NCI-H2081 treated with DMSO at 0.1 percent for 48 hours (cell line): Measurements from ENCODE around the gene SLC14A1.
A peak's percentile ranks its signal among the peaks of the same experiment; 100 is the strongest.

Experiments
- DNase-seq: peaks from one replicate; lab custom pipeline; 2025; lab: John Stamatoyannopoulos, UW

Gene SLC14A1

DNA sequence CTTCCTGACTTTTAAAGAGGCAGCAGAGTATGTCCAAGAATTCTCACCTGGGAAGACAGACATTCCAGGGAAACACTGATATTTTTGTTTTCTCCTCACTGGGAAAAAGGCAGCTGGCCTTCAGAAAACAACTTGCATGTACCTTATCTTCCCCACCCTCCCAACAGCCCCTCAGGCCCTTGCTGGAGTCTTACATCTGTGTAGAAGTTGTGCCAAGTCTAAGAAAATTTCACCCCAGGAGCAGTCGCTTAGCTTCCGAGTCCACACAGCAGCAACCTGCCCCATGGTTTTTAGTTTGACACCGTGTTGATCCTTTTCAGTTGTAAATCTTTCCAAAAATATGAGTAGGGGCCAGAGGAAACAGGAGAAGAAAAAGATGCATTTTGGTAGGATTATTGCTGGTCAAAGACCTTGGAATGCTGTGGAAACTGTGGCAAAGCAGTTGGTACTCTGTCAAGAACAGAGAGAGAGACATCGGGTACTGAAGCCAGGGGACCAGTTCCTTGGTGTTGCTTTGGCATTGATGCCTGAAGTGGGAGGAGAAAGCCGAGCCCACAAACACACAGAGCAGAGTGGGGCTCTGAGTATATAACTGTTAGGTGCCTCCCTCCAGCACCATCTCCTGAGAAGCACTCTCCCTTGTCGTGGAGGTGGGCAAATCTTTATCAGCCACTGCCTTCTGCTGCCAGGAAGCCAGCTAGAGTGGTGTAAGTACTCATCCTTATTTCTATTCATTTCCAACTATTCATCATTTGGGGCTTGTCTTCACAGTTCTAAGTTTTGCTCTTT lies at the start of gene SLC14A1:
Gene SLC14A1 (plus strand): TSS at position 615 of the 789 bp plus-strand sequence. CDS start 6,140 bp downstream, outside the sequence.
- DNase-seq, result no peak

DNA sequence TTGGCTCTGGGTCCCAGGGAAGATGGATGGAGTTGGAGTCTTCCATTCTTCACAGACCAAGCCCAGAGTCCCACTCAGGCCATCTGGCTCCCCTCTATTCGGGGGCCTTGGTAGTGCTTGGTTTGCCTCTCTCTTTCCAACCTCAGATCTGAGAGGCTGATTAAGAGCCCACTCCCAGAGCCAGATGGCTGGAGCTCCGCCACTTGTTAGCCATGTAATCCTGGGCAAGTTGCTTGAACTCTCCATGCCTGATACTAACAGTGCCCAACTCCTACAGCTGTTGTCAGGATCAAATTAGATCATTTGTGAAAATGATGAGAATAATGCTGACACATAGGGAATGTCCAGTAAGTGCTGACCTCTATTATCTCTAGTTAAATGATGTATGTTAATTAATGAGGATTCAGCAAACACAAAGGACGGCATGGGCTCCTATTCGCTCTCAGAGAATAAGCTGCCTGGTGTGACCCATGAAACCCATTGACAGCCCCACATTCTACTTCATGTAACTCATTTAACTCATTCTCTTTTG lies 46.6 kb upstream of the SLC14A1 start:
- no peak for DNase-seq

DNA sequence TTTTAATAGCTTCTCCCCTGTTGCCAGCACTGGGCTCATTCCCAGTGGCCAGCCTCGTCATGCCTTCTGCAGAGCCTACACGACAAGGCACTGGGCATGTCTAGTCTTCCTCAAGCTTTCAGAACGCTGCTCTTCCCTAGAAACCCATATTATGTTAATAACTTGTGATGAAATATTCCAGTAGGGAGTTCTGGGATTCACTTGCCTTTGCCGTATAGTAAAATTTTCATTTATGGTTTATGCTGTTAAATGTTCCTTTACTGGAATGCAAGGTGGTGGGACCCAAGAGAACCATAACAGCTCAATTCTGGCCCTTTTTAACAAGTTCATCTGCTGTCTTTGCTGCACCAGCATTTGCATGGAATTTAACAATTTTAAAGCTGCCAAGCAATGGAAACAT lies 45.5 kb upstream of the SLC14A1 start:
- DNase-seq, result no peak

DNA sequence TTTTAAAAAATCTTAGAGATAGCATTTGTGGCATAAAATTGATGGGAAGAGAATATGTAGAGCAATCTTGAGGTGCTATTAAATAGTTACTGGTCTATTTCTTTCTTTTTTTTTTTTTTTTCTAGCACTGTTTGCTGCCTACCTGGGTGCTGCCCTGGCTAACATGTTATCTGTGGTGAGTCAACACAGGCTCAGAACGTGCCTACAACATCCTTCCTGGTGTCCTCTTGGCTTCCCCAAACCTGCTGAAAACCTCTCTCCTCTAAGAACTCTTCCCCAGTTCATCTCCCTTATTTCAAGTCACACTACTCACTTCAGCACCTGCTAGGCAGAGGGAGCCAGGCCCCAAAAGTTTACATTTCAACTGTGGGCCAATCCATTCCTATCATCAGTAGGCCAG lies 45.1 kb upstream of the SLC14A1 start:
- DNase-seq, result no peak

DNA sequence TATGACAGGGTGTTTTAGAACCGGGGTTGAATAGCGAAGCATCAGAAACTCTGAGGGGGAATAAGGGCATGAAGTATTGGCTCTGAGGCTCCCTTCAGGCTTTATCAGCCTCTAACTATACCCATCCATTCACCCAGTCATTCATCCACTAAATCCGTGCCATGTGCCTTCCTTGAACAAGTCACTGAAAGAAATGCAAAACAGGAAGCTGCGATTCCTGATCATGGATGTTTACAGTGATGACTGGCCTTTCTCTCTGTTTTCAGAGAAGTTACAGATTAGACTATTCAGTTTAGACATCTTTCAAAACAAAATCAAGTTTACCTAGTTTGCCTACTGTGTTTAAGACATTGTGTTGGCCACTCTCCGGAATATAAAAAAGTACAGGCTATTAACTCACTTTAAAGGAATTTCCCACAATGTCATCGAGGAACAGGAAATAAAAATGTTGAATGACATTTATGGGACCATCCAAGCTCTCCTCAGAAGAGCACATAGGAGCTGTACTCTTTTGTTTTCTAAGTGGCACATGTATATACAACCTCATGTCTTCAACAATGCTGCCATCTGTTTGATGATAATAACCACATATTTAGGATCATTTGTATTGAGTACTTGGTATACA lies 43.8 kb upstream of the SLC14A1 start:
- DNase-seq, result no peak

DNA sequence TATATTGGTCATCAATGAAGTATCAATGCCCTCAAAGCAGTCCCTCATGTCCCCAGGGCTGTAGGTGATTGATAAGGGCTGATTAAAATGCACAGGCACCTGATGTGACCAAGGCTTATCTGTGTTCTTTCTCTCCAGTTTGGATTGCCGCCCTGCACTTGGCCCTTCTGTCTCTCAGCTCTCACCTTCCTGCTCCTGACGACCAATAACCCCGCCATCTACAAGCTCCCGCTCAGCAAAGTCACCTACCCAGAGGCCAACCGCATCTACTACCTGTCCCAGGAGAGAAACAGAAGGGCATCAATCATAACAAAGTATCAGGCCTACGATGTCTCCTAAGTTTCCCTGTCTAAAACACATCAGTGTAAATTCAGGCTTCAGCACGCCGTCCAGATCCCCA lies 41.8 kb upstream of the SLC14A1 start:
- no peak for DNase-seq

DNA sequence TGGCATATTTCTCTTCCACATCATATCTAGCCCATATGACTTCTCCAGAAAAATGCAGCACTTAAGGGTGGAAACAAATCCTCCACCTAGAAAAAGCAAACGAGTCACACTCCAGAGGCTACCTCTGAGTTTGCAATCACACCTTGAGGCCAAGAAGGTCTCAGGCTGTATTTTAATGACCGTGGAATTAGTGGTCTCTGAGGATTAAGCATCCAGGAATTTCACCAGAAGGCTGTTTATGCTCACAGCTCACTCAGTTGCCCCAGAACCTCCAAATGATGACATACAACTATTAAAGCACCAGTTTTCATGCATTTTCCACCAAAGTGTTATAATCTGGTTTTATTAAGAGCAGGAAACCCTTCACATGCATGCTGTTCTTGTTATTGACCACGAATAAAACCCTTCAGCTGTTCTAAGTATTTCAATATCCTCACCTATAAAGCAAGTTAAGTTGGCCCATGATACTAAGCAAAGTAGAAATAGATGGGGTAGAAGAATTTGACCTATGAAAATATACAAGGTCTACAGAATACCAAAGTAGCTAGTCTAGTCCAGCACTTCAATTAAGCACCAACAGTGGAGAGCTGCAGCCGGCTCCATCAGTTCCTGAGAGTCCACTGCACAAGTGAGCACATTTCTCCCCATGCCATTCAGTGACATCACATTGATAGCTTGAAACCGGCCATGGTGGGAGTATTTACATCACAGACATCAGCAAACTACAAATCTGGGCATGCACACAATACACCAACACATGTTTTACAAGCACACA lies 39.5 kb upstream of the SLC14A1 start:
- DNase-seq, result no peak

DNA sequence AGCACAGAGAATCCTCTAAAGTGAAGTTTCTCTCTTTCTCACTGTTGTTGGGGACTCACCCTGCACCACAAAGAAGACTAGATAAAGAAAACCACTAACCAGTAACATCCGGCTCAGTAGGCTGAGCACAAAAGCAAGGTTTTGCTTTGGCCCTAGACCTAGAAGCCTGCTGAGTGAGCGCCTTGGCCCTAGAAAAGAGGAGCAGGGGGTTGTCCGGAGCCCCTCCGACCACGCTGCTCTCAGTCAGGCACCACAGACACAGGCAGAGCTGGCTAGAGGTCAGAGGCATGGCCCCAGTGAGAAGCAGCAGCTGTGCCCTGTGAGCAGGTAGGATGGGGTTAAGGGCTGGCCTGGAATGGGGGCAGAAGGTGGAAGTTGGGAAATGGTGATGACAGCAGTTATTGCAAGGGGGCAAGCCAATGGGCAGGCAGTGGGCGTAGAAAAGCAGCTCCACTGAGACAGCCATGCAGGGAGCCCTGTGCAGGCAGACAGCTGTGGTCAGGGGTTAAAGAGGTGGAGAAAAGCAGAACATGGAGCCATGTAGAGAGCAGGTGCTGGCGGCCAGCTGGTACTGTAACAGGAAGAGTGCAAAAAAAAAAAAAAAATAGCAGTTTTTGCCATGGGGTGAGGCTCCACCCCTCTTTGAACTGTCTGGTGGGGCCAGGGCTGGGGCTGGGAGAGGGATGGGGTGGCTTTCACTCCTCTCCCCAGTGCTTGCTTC lies 36.9 kb upstream of the SLC14A1 start:
- no peak for DNase-seq

DNA sequence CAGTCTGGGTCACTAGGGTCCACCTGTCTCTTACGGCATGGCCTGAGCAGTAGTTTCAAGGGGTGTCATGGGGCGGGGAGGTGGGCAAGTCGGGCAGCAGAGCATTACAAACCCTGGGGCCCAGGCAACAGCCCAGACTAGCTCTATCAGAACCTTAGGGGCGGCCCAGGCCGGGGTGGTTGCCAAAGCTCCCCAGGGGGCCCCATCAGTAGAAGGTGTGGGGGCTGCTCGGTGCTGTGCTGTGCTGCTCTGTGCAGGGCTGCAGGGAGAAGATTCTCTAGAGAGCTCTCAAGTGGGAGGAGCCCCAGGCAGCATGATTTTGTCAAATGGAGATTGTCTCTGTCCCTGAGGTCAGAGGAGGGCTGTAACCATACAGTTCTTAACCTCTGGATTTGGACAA lies 36.4 kb upstream of the SLC14A1 start:
- no peak for DNase-seq

DNA sequence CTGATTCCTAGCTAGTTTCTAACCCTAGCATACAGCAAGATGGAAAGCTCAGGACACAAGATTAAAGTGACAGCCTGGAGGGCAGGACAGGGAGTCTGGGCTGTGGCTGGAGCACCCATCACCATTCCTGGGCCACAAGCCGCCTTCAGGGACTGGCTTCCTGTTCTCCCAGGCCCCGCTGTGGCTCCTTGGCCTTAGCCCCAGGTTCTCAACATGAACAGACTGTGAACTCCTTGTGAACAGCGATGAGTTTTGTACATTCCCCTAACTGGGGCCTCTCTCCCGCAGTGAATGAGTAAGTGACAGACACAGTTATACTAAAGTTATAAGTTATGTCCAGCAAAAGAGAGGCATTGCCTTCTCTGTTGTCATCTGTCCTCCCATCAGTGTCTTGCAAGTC lies 35.9 kb upstream of the SLC14A1 start:
- no peak for DNase-seq

DNA sequence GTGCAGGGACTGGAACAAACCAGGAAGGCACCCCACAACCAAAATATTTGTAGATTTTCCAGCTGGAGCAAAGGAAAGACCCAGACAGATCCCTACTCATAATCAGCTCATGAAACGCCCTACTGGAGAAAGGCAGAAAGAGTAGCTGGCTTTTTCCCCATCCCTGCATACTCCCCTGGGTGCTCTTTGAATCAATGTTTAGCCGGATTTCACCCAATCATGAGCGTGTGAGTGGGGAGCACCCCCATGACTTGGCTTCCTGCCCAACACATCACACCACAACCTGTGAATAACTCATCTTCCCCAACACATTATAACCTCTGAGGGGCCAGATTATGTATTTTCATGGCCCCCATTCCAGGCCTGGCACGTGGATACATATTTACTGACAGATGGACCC lies 35.1 kb upstream of the SLC14A1 start:
- no peak for DNase-seq

DNA sequence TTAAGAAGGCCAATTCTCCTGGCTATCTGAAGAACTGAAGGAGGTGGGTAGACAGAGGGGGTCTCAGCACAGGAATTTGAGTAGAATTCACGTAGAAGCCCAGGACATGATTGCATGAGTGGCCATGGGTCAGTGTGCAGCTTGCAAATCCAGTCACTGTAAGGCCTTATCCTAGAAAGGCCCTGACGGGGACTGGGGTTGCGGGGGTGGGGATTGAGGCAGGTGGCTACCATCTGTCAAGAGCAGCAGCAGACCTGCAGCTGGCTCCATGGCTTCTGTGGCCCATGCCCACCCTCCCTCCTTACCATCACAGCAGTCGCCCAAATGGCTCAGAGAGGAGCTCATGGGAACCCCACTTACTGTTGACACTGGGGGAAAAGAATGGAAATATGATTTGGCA lies 34.6 kb upstream of the SLC14A1 start:
- no peak for DNase-seq

DNA sequence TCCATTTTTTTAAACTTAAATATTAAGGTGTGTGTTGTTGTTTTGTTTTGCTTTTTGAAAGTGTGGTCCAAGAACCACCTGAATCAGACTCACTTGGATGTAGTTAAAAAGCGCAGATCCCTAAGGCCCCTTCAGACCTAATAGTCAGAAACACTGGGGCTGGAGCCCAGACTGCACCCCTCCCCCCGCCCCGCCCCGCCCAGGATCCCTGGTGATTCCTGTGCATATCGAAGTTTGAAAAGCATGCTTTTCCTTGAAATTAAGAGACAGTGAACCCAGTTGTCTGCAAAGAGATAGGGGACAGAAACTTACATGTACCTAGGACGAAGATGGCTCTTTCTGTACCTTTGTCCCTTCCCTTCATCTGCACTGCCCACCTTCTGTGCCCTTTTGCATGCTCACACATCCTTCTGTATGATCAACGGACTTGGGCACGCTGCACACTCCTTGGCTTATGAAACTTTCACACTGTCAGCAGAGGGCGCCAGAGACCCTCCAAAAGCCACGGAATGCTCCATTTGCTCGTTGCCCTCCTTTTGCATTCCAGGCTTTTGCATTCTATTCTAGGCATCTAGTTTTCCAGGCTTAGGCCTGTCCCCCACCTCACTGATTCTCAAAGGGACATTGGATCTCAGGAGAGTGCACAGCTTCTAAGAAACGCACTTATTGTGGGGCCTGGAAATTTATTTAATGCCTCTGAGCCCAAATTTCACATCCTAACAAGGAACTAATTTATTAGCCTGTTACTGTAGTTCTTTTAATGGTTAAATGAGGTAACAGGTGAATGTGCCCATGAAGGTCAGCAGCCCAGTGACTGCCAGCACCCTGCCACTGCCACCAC lies 32.8 kb upstream of the SLC14A1 start:
- DNase-seq, result no peak

DNA sequence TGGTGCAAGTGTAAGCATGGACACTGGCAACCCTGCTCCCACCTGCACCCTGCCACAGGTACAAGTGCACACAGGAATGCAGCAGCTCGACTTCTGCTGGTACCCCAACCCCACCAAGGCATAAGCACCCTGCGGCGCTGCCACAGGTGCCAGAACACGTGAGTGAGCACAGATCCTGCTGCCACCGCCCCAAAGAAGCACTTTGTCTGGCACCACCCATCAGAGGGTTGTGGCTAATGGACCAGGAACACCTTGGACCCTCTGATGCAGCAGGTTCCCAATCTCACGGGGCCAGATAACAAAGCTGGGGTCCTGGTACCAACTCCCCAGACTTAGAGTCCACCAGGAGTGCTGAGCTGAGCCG lies 32.2 kb upstream of the SLC14A1 start:
- DNase-seq, result no peak

DNA sequence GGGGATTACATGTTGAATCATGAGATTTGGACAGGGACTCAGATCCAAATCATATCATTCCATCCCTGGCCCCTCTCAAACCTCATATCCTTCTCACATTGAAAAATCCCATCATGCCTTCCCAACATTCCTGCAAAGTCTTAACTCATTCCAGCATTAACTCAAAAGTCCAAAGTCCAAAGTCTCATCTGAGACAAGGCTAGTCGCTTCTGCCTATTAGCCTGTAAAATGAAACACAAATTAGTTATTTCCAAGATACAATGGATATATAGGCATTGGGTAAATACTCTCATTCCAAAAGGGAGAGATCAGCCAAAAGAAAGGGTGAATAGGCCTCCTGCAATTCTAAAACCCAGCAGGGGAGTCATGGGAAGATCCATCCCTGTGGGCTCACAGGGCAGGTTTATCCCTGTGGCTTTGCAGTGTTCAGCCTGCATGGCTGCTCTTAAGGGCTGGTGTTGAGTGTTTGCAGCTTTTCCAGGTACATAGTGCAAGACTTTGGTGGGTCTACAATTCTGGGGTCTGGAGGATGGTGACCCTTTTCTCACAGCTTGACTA lies 21.2 kb upstream of the SLC14A1 start:
- no peak for DNase-seq

DNA sequence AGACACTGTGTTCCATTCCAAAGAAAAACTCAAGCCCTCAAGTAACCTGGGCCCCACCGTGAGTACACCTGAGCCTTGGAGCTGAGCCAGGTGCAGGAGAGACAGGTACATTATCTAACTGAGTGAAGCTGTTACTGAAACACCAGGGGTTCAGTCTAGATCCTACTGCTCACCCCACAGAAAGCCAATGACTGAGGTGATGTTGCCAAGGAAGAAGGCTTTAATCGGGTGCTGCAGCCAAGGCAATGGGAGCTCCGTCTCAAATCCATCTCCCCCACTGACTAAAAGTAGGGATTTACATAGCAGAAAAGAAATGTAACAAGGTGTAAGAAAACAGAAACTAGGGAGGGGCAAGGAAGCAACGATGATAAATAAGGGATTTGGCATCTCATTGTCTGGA lies 15.2 kb upstream of the SLC14A1 start:
- no peak for DNase-seq

DNA sequence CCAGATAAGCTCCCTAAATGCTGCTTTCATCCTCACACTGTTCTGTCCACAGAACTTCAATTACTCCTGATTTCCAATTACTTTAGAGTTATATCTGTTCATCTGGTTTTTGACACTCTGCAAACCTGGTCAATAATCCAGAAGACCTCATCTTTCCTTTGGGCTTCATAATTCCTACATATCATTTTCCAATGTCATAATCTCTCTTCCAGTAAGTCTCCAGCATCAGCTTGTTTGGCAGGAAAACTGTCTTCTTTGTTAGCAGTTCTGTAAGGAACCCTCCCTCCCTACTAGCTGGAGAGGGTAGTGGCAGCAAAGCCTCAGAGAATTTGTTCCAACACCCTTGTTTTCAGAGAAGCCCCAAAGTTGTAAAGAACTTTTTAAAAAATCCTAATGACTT lies 11.9 kb upstream of the SLC14A1 start:
- no peak for DNase-seq

DNA sequence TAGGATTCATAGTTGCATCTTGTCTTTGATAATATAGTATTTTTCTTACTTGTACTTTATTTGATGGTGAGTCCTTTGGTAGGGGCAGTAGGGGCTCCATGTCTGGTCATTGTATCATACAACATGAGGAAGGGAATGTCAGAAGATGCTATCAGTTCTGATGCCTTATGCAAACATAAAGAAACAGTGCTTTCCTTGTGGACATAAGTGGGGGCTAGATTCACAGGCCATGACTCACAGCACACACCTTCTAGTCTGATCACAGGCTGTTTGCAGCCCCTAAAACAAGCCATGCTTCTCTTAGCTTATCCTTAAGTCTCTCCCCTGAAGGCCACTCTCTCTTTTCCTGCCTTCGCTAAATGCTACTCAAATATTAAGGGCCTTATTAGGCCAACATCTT lies 10.7 kb upstream of the SLC14A1 start:
- no peak for DNase-seq

DNA sequence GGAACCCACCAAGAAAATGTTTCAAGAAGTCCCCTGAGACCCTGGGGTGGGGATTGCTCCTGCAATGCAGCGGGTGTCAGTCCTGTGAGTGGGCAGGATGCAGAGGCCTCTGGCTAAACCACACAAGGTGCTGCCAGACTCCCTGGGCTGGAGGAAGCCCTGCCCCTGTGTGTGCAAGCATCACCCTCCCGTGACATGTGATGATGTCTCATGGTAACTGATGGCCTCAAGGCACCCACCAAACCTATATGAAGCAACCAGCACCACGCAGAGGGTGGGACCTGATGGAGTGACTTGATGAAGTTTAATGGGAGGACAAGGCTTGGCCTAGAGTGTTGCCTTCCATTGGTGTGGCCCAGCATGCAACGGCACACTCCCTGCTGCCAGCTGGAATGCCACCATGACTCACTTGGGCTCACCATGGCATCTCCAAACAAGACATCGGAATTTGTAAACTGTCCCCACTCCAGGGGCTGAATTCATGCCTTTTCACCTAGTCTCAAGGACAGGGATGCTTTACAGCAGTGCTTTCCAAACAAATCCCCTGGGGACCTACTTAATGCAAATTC lies 8.7 kb upstream of the SLC14A1 start:
- DNase-seq, result no peak

DNA sequence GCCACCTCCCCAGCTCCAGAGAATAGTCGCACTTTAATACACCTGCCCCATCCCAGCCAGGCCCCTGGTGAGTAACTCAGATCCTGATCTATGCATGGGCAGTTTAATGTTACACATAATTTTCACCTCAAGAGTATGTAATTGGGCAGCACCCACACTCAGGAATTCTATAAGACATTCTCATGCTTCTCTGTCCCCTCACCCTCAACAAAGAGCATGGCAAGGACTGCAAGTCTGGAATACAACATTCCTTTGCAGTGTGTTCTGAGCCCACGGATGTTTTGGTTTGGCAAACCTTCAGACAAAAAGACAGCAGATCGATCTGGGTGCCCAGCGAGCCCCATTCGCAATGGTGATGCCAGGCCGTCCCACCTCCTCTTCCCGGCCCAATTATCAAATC lies 4.9 kb upstream of the SLC14A1 start:
- DNase-seq, result no peak

DNA sequence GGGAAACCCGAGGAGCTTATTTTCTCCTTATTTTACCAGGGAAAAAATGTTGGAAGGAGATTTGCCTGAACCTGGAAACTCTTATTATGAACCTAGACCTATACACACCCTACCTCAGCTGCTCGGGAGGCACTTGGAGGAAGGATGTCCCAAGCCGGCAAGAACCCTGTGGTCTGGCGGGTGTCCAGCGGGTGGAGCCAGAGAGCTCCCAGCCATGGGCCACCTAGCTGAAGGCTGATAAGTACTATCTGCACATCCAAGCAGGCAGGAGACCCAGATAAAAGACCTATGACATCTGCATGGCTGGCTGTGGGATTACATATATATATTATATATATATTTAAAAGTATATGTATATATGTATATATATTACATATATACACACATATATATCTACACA lies 1.1 kb upstream of the SLC14A1 start:
- DNase-seq, result peak; percentile 4
